Bronchial epithelial cell (primary cell): ENCODE results near the gene SSUH2. TPM values are rescaled to one million over a fixed set of nuclear protein-coding genes. Genes with fewer than 3 reads are reported as not detected.

Experiments used
- DNase-seq: peaks from one replicate; pipeline ENCODE4 v3.0.0-alpha.2; 2010; ENCODE audit warnings: low read depth
- FAIRE-seq: peaks from 2 replicates; lab custom pipeline; 2011; peaks lifted over from hg19 to GRCh38; lab: Jason Lieb, UNC
- H3K27me3 ChIP-seq: 2 replicates; pipeline ENCODE4 v1.5.1; 2011; ENCODE audit warnings: low read length; ENCODE audit not compliant: control insufficient read depth, insufficient read depth
- H3K36me3 ChIP-seq: 2 replicates; pipeline ENCODE4 v1.5.1; 2011; ENCODE audit warnings: low read length; ENCODE audit not compliant: control insufficient read depth, insufficient read depth
- H3K4me3 ChIP-seq: 2 replicates; pipeline ENCODE4 v1.5.1; 2011; ENCODE audit warnings: mild to moderate bottlenecking, low read depth, low read length, control low read depth
- CTCF ChIP-seq: IDR thresholded peaks from 2 replicates; pipeline ENCODE4 v1.5.1; 2011; ENCODE audit warnings: mild to moderate bottlenecking, moderate library complexity, low read length, control low read depth, inconsistent platforms; ENCODE audit not compliant: insufficient read depth, severe bottlenecking
- total RNA-seq: library from RNA; depleted of rRNA; stranded (reverse); fragments of >200 nt; gene quantifications from 2 replicates; pipeline ENCODE4 v1.2.1, GENCODE V29; 2014

Gene SSUH2
- total RNA-seq, 1 donor from 2014 or later = 0.26 TPM

- Histone ChIP-seq H3K27me3 (no peaks in the 10 kb centered on the region), H3K36me3 (no peaks in the 10 kb centered on the region), H3K4me3 (no peak overlapping the region)
- DNase-seq (no peak), FAIRE-seq (no peak)
- TF ChIP-seq CTCF = no peak
Measured at GRCh38 chr3:8606701-8607231, 37.8 kb downstream of the SSUH2 start.

GRCh38 chr3:8604988-8605387, 39.6 kb downstream of the SSUH2 start:
- no peaks in the 10 kb centered on the region for H3K27me3 ChIP-seq
- H3K36me3 ChIP-seq = no peaks in the 10 kb centered on the region
- no peak for FAIRE-seq
- H3K4me3 ChIP-seq = no peak overlapping the region
- DNase-seq = no peak
- TF ChIP-seq CTCF = no peak

- DNase-seq (no peak), FAIRE-seq (no peak)
- TF ChIP-seq CTCF = no peak
- no peaks in the 10 kb centered on the region for H3K36me3 ChIP-seq
- H3K4me3 ChIP-seq = no peak overlapping the region
- H3K27me3 ChIP-seq = no peaks in the 10 kb centered on the region
Measured at GRCh38 chr3:8604006-8604405, 40.6 kb downstream of the SSUH2 start.

- no peak for DNase-seq
- Histone ChIP-seq H3K4me3 (no peak overlapping the region), H3K36me3 (no peaks in the 10 kb centered on the region), H3K27me3 (no peaks in the 10 kb centered on the region)
- FAIRE-seq = no peak
- no peak for TF ChIP-seq CTCF
Measured at GRCh38 chr3:8603115-8603710, 41.4 kb downstream of the SSUH2 start.

GRCh38 chr3:8600457-8600856, 44.1 kb downstream of the SSUH2 start:
- FAIRE-seq (no peak), DNase-seq (no peak)
- H3K4me3 ChIP-seq = no peak overlapping the region
- no peaks in the 10 kb centered on the region for H3K36me3 ChIP-seq
- TF ChIP-seq CTCF = no peak
- no peaks in the 10 kb centered on the region for H3K27me3 ChIP-seq

- no peak for FAIRE-seq
- no peak for TF ChIP-seq CTCF
- DNase-seq = no peak
- Histone ChIP-seq H3K27me3 (no peaks in the 10 kb centered on the region), H3K36me3 (no peaks in the 10 kb centered on the region), H3K4me3 (no peak overlapping the region)
Measured at GRCh38 chr3:8599146-8599545, 45.5 kb downstream of the SSUH2 start.
